Embryonic facial prominence (tissue), 1 donor: ENCODE data around the gene SERPINB6.
"Not testable (repeated sequence)": the region's sequence is repeated elsewhere in the genome, so short reads cannot be mapped to it uniquely, and the experiment has no call there.

Source experiments
- DNase-seq: peaks from one replicate; pipeline ENCODE4 v3.0.0-alpha.2; 2016; ENCODE audit errors: extremely low spot score

The SERPINB6 gene

GRCh38 chr6:2977799-2978590, 6.6 kb upstream of the SERPINB6 start:
- DNase-seq: no peak

DNA sequence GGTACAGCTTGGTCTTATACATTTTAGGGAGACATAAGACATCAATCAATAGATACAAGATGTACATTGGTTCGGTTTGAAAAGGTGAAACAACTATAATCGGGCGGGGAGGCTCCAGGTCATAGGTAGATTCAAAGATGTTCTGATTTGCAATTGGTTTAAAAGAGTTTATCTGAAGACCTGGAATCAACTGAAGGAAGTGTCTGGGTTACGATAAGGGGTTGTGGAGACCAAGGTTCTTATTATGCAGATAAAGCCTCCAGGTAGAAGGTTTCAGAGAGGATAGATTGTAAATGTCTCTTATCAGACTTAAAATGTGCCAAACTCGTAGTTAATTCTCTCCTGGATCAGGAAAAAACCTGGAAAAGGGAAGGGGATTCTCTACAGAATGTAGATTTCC, 5.9 kb upstream of the SERPINB6 start:
- no peak for DNase-seq

DNA sequence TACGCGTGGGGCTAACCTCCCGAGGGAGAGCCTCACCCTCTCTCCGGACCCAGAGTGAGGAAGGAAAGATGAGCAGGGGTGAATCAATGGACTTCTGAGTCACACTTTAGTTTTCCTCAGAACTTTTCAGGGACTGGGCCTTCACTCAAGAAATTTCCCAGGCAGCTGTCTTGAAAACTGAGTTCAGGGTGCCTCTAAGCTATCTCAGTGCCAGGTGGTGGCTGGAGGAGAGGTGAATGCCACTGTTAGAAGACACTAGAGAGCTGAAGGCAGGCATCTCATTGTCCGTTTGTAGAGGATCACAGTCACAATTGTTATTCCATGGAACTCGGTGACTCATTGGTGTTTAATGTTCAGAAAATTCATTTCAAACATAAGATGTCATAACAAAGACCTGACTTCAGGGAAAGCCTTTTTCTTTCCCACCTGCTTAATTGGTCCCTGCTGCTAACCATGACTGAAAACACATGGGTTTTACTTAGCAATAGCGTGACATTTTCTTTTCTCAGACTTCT, 5.3 kb upstream of the SERPINB6 start:
- DNase-seq: no peak

DNA sequence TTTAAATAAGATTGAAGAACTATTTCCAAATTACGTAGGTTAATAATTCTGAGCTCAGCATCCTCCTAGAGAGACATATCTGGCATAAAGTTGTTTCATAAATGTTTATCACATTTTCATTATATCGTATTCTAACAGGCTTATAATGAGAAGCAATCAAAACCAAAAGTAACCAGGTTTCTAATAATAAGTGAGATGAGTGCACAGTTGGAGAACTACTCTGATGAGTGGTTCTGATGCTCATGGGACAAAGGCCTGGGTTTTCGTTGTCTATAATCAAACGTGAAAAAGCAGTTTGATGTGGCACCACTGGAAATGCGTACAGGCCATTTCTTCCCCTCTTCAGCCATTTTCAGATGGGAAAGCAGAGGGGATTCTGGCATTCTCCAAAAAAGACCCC, 4.7 kb upstream of the SERPINB6 start:
- DNase-seq: no peak

DNA sequence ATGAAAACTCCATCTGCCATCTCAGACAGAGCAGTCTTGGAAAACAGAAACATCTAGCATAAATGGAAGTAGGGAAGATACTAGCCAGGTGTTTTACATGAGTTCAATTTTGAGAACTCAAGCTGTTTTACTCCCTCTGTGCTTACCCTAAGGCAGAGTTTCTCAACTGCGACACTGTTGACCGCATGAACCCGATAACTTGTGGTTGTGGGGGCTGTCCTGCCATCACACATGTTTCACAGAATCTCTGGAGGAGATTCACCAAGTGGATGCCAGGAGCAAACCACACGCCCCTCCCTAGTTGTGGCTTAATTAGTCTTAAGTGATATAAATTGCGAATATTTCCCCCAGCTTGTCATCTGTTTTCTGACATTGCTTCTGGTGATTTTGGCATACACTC, 2.3 kb upstream of the SERPINB6 start:
- no peak for DNase-seq

- DNase-seq: not testable (repeated sequence)
Measured at GRCh38 chr6:2973180-2973579, 1.8 kb upstream of the SERPINB6 start.

DNA sequence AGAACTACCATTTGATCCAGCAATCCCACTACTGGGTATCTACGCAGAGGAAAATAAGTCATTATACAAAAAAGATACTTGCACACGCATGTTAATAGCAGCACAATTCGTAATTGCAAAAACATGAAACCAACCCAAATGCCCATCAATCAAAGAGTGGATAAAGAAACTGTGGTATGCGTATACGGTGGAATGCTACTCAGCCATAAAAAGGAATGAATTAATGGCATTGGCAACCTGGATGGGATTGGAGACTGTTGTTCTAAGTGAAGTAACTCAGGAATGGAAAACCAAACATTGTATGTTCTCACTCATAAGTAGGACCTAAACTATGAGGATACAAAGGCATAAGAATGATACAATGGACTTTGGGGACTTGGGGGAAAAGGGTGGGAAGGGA, 1.3 kb upstream of the SERPINB6 start:
- not testable (repeated sequence) for DNase-seq

DNA sequence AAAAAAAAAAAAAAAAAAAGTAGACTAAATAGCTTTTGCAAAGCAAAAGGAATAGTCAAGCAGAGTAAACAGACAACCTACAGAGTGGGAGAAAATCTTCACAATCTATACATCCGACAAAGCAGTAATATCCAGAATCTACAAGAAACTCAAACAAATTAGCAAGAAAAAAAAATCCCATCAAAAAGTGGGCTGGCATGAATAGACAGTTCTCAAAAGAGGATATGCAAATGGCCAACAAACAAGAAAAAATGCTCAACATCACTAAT, 786 bp upstream of the SERPINB6 start:
- DNase-seq: not testable (repeated sequence)

- DNase-seq: no peak
Measured at GRCh38 chr6:2970753-2971419, 481 bp downstream of the SERPINB6 start.

GRCh38 chr6:2970034-2970685, 1.2 kb downstream of the SERPINB6 start:
- DNase-seq: no peak

DNA sequence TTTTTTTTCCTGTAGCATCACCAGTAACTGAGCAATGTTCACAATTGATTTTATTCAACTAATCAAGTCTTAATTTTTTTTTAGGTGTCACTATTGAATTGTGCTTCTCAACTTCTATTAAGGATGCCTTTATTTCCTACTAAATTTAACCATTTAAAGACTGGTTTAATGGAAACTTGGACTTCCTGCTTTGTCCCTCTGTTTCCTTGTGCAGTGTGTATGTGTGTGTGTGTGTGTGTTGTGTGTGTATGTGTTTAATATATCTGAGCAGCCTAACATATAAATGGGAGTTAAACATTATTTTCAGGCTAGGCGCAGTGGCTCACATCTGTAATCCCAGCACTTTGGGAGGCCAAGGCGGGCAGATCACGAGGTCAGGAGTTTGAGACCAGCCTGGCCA, 1.8 kb downstream of the SERPINB6 start:
- DNase-seq: no peak

- no peak for DNase-seq
Measured at GRCh38 chr6:2968600-2969135, 2.7 kb downstream of the SERPINB6 start.

DNA sequence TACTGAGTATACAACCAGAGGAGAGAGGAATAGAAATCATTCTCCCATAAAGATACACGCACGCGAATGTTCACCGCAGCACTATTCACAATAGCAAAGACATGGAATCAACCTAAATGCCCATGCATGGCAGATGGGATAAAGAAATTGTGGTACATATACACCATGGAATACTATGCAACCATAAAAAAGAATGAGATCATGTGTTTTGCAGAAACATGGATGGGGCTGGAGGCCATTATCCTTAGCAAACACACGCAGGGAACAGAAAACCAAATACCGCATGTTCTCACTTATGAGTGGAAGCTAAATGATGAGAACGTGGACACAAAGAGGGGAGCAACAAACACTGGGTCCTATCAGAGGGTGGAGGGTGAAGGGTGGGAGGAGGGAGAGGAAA, 3.4 kb downstream of the SERPINB6 start:
- no peak for DNase-seq

- DNase-seq: no peak
Measured at GRCh38 chr6:2966347-2966746, 5.0 kb downstream of the SERPINB6 start.

- DNase-seq: no peak
Measured at GRCh38 chr6:2964793-2965505, 6.4 kb downstream of the SERPINB6 start.

DNA sequence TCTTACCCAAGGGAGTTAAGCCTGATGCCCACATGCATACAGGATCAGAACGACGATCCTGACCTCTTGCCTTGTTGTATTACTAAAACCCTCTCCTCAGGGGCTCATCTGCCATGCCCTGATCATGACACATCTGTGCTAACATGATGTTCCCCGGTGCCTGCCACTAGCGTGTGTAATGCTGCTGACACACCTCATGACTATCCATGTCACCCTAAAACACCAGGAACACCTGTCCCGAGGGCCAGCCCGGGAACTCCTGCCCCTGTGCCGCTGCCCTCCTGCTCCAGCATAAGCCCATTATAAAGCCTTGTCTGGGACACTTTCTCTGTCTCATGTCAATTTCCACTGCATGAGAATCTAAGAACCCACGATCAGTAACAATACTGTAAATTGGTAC, 7.6 kb downstream of the SERPINB6 start:
- DNase-seq: no peak

GRCh38 chr6:2962636-2963035, 8.7 kb downstream of the SERPINB6 start:
- no peak for DNase-seq

DNA sequence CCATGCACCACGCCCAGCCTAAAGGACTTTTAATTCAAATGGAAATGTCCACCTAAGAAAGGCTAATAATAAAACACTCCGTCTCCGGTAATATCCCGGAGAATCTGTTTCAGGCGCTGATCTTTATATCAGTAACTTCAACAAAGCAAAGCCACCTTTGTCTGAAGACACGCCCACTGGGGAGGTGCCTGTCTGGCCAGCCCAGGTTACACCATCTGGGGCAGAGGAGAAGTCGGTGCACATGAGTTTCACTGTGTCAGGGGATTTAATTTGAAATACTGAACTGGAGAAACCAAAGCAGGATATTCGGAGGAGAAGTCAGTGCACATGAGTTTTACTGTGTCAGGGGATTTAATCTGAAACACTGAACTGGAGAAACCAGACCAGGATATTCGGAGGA, 9.4 kb downstream of the SERPINB6 start:
- DNase-seq: no peak

DNA sequence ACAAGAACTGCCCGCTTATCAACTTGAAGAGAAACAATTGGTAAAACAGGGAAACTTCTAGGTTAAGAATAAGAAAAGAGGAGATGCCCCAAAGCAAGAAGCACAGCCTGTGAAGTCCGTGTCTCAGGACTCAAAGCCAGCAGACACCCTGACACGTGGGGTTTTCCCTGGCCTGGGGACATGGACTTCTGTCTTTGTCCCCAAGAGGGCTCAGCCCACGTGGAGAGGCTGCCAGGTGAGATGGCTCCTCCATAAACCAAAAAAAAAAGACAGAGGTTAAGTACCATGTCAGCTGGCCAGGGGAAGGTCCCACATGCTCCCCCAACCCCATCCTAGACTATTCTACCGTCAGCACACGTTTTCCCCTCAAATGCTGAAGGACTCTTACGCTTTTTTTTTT, 9.9 kb downstream of the SERPINB6 start:
- no peak for DNase-seq

- no peak for DNase-seq
Measured at GRCh38 chr6:2960935-2961334, 10.4 kb downstream of the SERPINB6 start.

GRCh38 chr6:2959909-2960719, 11.3 kb downstream of the SERPINB6 start:
- no peak for DNase-seq
